Choroid plexus epithelial cell (primary cell): ENCODE data around the gene KLHL8.

Experiments
- DNase-seq: peaks from one replicate; pipeline ENCODE4 v3.0.0-alpha.2; 2010; ENCODE audit warnings: low read depth
- H3K4me3 ChIP-seq: 2 replicates; pipeline ENCODE4 v1.5.1; 2011; ENCODE audit warnings: low read depth, mild to moderate bottlenecking, control low read depth, low read length, moderate library complexity
- TF ChIP-seq, protein P1 (sequence below): conservative IDR thresholded peaks from 2 replicates; pipeline ENCODE4 v1.5.1; 2011; ENCODE audit warnings: low read depth, mild to moderate bottlenecking, control low read depth, inconsistent platforms, low read length, moderate library complexity

KLHL8 gene

DNA sequence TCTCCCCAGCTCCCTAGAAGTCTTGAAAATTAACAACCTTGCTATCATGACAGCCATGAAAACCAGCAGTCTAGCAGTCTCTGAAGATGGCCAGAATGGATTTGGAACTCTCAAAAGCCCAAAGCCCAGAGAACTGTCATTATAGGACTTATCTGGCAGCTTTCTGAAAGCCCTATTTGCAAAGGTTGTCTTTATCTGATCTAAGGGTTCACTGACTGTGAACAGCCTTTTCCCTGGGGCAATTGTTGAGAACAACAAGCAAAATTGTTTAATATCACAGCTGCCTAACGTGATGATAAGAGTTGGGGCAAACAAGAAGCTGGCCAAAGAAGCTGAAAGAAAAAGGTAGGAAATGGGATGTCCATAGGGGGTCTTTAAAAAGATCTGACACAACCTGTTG is 20.9 kb upstream of the KLHL8 start:
- DNase-seq, result no peak
- TF ChIP-seq, protein P1, sequence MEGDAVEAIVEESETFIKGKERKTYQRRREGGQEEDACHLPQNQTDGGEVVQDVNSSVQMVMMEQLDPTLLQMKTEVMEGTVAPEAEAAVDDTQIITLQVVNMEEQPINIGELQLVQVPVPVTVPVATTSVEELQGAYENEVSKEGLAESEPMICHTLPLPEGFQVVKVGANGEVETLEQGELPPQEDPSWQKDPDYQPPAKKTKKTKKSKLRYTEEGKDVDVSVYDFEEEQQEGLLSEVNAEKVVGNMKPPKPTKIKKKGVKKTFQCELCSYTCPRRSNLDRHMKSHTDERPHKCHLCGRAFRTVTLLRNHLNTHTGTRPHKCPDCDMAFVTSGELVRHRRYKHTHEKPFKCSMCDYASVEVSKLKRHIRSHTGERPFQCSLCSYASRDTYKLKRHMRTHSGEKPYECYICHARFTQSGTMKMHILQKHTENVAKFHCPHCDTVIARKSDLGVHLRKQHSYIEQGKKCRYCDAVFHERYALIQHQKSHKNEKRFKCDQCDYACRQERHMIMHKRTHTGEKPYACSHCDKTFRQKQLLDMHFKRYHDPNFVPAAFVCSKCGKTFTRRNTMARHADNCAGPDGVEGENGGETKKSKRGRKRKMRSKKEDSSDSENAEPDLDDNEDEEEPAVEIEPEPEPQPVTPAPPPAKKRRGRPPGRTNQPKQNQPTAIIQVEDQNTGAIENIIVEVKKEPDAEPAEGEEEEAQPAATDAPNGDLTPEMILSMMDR, result no peak
- H3K4me3 ChIP-seq, result no peak overlapping the region

DNA sequence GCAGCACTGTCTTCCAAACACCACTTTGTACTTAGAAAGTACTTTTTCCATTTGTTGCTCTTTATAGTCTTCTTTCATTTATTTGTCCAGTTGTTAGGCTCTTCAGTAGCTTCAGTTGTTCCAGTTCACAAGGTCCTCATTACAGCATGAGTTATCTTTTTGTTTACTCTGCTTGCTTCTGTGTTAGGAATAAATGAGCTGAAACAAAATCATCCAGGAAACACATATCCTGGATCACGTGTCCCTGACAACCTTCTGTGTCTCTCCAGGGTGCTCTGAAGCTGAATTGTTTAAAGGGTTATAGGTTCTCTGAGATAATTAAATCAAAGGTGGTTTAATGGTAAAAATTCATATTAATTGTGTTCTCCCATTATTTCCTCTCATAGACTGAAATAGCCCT is 19.9 kb upstream of the KLHL8 start:
- TF ChIP-seq, protein P1, result no peak
- no peak overlapping the region for H3K4me3 ChIP-seq
- DNase-seq, result no peak

DNA sequence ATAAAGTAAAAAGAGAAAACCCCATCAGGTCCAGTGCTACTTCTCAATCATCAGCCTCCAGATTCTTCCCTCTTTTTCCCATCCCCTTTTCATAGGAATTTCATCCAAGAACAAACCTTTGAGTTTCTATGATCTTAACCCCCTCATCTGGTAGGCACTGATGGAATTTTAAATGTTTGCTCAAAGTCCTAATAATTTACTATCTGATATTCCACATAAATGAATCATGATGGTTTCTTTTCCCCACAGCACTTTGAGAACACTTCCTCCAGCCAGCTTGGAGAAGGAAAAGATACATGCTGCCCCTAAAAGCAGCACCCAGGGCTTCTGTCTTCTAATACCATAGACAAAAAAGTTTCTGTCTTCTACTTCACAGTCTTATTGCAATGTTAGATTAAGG is 19.4 kb upstream of the KLHL8 start:
- TF ChIP-seq, protein P1, result no peak
- no peak overlapping the region for H3K4me3 ChIP-seq
- no peak for DNase-seq

DNA sequence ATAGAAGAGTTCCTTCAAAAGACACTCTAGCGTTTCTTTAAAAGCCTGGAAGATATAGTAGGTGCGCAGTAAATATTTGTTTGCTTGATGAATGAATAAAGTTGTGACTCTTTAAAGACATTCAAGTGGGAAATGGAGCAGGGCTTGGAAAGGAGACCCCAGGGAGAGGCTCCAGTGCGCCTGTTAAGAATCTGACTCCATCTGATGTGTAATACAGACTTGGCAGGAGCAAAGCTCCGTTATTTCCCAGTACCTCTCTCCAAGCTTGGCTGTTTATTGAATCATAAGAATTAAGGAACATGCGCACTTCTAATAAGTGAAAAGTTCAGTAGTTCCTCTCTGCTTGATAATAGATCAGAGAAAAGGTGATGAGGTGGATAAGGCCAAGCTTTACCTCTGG is 18.8 kb upstream of the KLHL8 start:
- TF ChIP-seq, protein P1, result no peak

DNA sequence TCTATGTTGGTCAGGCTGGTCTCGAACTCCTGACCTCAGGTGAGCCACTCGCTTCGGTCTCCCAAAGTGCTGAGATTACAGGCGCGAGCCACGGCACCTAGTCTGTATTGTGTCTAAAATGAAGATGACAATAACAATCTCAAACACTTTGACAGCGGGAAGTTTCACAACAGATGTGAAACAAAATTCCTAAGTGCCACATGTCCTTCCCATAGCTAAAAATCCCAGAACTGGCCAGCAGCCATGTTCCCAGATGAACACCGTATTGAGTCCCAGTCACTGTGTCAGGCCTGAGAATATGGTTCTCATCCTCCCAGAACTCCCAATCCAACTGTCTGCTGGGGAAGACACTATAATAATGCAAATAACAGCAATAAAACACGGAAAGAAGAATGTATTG is 16.4 kb upstream of the KLHL8 start:
- DNase-seq, result no peak
- no peak overlapping the region for H3K4me3 ChIP-seq
- TF ChIP-seq, protein P1, result no peak

More for the DNA sequence above, 18.8 kb upstream of the KLHL8 start:
- no peak for DNase-seq
- H3K4me3 ChIP-seq, result no peak overlapping the region

DNA sequence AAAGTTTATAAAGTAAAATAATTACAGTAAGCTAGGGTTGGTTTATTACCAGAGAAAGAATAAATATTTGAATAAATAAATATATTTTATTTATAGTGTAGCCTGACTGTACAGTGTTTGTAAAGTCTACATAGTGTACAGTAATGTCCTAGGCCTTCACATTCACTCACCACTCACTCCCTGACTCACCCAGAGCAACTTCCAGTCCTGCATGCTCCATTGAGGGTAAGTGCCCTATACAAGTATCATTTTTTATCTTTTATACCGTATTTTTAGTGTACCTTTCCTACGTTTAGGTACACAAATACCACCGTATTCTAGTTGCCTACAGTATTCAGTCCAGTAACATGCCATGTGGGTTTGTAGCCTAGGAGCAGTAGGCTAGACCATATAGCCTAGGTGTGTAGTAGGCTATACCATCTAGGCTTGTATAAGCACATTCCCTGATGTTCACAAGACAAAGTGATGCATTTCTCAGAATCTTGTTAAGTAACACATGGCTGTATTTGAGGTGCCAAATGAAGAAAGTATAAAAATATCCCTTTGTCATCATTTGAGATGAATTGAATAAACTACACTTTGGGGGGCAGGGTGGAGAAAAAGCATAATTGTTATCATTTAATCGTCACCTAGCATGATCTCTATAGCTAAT is 14.7 kb upstream of the KLHL8 start:
- no peak overlapping the region for H3K4me3 ChIP-seq
- TF ChIP-seq, protein P1, result no peak
- no peak for DNase-seq

DNA sequence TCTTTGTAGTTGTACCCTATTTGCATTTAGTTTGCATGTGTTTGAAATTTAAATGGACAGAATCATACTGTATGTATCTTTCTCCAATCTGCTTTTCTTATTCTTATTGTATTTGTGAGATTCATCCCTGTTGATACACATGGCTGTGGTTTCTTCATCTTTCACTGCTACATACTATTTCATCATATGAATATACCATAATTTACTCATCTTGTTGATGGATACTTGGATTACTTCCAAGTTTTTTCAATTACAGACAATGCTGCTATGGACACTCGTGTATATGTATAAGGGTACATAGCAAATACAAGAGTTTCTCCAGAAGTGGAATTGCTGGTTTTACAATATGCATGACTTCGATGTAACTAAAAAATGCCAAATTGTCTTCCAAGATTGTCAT is 11.8 kb upstream of the KLHL8 start:
- no peak for DNase-seq
- H3K4me3 ChIP-seq, result no peak overlapping the region
- TF ChIP-seq, protein P1, result no peak
